Mammary epithelial cell (primary cell): ENCODE results near the gene BIRC7.

ENCODE experiments used
- EZH2 ChIP-seq: IDR thresholded peaks from 2 replicates; pipeline ENCODE4 v1.6.1; 2012; ENCODE audit warnings: low read length, inconsistent platforms, borderline replicate concordance
- TF ChIP-seq, protein P1 (sequence below), 2 donors: IDR thresholded peaks in 1 of 2; conservative IDR thresholded peaks in 1 of 2; 2 replicates each; pipeline ENCODE4 v1.5.1; 2011 to 2012; ENCODE audit warnings: inconsistent platforms in 2 of 2, low read length in 2 of 2, mild to moderate bottlenecking in 2 of 2, control low read depth in 1 of 2, low read depth in 1 of 2; ENCODE audit not compliant: insufficient read depth in 1 of 2; ENCODE audit errors: extremely low read depth in 1 of 2

- TF ChIP-seq, protein P1, sequence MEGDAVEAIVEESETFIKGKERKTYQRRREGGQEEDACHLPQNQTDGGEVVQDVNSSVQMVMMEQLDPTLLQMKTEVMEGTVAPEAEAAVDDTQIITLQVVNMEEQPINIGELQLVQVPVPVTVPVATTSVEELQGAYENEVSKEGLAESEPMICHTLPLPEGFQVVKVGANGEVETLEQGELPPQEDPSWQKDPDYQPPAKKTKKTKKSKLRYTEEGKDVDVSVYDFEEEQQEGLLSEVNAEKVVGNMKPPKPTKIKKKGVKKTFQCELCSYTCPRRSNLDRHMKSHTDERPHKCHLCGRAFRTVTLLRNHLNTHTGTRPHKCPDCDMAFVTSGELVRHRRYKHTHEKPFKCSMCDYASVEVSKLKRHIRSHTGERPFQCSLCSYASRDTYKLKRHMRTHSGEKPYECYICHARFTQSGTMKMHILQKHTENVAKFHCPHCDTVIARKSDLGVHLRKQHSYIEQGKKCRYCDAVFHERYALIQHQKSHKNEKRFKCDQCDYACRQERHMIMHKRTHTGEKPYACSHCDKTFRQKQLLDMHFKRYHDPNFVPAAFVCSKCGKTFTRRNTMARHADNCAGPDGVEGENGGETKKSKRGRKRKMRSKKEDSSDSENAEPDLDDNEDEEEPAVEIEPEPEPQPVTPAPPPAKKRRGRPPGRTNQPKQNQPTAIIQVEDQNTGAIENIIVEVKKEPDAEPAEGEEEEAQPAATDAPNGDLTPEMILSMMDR (conservative IDR thresholded peaks at IDR 0.05 in 1 of 2, IDR thresholded peaks at IDR 0.05 in 1 of 2; ENCODE audit: extremely low read depth in 1 of 2, insufficient read depth in 1 of 2, low read depth in 1 of 2, low read length in 2 of 2) = no peak
- TF ChIP-seq EZH2 = no peak
Measured at GRCh38 chr20:63243604-63244247, 8.0 kb downstream of the BIRC7 start.
